GM19395 (cell line): ENCODE measurements around the gene LGALS7.

Experiments used
- ATAC-seq: cut with Tn5 transposase; IDR thresholded peaks from one replicate; pipeline ENCODE4 v1.9.1; 2021; ENCODE audit warnings: mild to moderate bottlenecking, moderate library complexity; ENCODE audit not compliant: unreplicated experiment

Gene LGALS7

GRCh38 chr19:38728752-38729541 is 44.4 kb downstream of the LGALS7 start:
- no peak for ATAC-seq

GRCh38 chr19:38727868-38728660 is 45.3 kb downstream of the LGALS7 start:
- no peak for ATAC-seq

GRCh38 chr19:38727306-38727867 is 45.9 kb downstream of the LGALS7 start:
- no peak for ATAC-seq

GRCh38 chr19:38726761-38727301 is 46.5 kb downstream of the LGALS7 start:
- no peak for ATAC-seq

- no peak for ATAC-seq
These were observed 47.0 kb downstream of the LGALS7 start for GRCh38 chr19:38726284-38726673.

GRCh38 chr19:38725469-38726283 is 47.6 kb downstream of the LGALS7 start:
- no peak for ATAC-seq

GRCh38 chr19:38723990-38724854 is 49.1 kb downstream of the LGALS7 start:
- ATAC-seq, result no peak

GRCh38 chr19:38723606-38723965 is 49.7 kb downstream of the LGALS7 start:
- no peak for ATAC-seq

GRCh38 chr19:38722947-38723605 is 50.2 kb downstream of the LGALS7 start:
- ATAC-seq, result no peak

GRCh38 chr19:38721979-38722773 is 51.1 kb downstream of the LGALS7 start:
- ATAC-seq, result no peak

GRCh38 chr19:38721496-38721895 is 51.8 kb downstream of the LGALS7 start:
- no peak for ATAC-seq
